AG04449 (cell line): Measurements from ENCODE around the gene RANBP3.

Experiments
- CTCF ChIA-PET: fragments of 350-600 bp; formaldehyde crosslinking; extraction: SDS; loops from one replicate; lab custom pipeline; 2021; ENCODE audit warnings: antibody characterized with exemption; lab: Yijun Ruan, JAX
- POLR2A ChIA-PET: fragments of 400-600, 350-600 bp; formaldehyde crosslinking; extraction: SDS; loops from one replicate; lab custom pipeline; 2020; ENCODE audit warnings: antibody characterized with exemption, inconsistent platforms; lab: Yijun Ruan, JAX
- DNase-seq: peaks from one replicate; pipeline ENCODE4 v3.0.0-alpha.2; 2010; ENCODE audit warnings: low read depth, low spot score
- H3K4me3 ChIP-seq: 2 replicates; pipeline ENCODE4 v1.5.1; 2011; ENCODE audit warnings: low read depth, mild to moderate bottlenecking, control low read depth, low read length
- CTCF ChIP-seq: IDR thresholded peaks from one replicate; pipeline ENCODE4 v1.5.1; 2011; ENCODE audit warnings: mild to moderate bottlenecking, moderate library complexity, low read length, control low read depth, inconsistent platforms; ENCODE audit not compliant: insufficient read depth; ENCODE audit errors: missing control alignments

The RANBP3 gene

GRCh38 chr19:5971714-5972354 lies 6.1 kb downstream of the RANBP3 start:
- no peak for DNase-seq
- ChIA-PET CTCF (interaction anchor here (0.8 to 8.1 kb wide), 10 partner anchors 9 to 328 kb away, joined by 3 to 151 read pairs (median 7); no protein-coding TSS in a partner anchor), POLR2A (no interaction called here)
- TF ChIP-seq CTCF, result no peak
- no peak overlapping the region for H3K4me3 ChIP-seq

DNA sequence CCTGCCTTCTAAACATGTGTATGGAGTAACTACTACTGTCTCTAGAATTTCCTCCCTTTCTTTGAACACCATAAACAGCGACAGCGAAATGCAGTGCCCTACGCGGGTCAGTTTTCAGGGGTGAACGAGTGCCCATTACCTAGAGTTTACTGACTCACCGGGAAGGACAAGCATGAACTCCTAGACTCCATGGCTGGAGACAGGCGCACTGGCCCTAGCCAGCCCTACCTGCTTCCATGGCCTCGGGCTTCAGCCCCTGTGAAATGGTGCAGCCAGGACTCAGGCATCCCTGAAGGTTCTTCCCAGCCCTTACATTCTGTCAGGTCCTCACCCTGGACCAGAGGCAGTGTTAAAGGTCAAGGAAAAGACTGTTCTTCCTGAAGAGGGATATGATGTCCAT lies 8.5 kb downstream of the RANBP3 start:
- H3K4me3 ChIP-seq, result no peak overlapping the region
- DNase-seq, result no peak
- TF ChIP-seq CTCF, result no peak
- ChIA-PET POLR2A (no interaction called here), CTCF (interaction anchor here (1.2 to 8.1 kb wide), 8 partner anchors 9 to 165 kb away, joined by 3 to 151 read pairs (median 20); partner anchors contain the start of genes NRTN and RANBP3)

DNA sequence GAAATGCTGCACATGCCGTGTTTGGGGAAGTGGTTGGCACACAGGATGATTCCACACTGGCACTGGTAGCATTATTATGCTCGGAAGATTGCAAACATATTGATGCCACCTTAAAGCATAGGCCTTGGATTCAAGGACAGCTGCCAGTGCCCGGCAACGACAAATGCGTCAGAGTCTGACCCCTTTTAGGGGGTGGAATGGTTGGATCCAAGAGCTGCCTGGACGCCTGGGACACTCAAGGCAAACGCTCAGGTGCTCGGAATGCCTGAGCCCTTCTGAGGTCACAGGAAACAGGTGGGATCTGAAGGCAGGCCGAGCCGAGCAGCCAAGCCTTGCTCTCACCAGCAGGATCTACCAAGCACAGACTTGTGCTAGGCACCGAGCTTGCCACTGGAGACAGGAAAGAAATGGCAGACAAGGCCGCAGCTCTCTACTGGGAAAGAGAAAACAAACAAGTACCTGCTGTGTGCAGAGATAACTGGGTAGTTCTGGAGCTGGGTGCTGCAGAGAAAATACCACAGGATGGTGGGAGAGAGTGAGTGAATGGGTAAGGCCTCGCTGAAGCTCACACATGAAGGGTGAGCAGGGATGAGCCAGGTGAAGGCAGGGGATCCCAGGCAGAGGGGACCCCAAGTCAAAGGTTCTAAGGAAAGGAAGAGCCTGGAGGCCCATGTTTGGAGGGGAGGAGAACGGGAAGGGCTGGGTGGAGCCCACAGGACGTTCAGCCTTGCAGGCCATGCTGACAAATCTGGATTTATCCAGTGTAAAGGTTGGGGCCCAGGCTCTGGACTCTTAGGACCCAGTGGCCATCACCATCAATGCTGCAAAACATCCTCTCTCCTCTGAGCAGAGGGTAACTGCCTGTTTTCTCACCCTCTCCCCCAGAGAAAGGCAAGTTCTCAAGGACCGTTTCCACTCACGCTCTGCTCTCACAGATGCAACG lies 9.2 kb downstream of the RANBP3 start:
- TF ChIP-seq CTCF, result no peak
- DNase-seq, result no peak
- H3K4me3 ChIP-seq, result no peak overlapping the region
- POLR2A ChIA-PET, result interaction anchor here (1.8 kb wide), 1 partner anchor 9 kb away, joined by 4 read pairs; the partner anchor contains the start of gene RANBP3
- CTCF ChIA-PET, result interaction anchor here (0.6 to 8.1 kb wide), 25 partner anchors 10 to 452 kb away, joined by 3 to 151 read pairs (median 5); partner anchors contain the start of genes NRTN and RANBP3

GRCh38 chr19:5967994-5968430 lies 9.9 kb downstream of the RANBP3 start:
- POLR2A ChIA-PET, result interaction anchor here (1.8 kb wide), 1 partner anchor 10 kb away, joined by 4 read pairs; the partner anchor contains the start of gene RANBP3
- H3K4me3 ChIP-seq, result no peak overlapping the region
- DNase-seq, result no peak
- CTCF ChIA-PET, result interaction anchor here (0.7 to 8.1 kb wide), 27 partner anchors 11 to 453 kb away, joined by 3 to 151 read pairs (median 5); partner anchors contain the start of genes NRTN and RANBP3
- peak; percentile 85 for TF ChIP-seq CTCF

GRCh38 chr19:5967571-5967970 lies 10.4 kb downstream of the RANBP3 start:
- no peak for DNase-seq
- no peak overlapping the region for H3K4me3 ChIP-seq
- ChIA-PET CTCF (interaction anchor here (0.7 to 8.1 kb wide), 26 partner anchors 11 to 454 kb away, joined by 3 to 151 read pairs (median 5); partner anchors contain the start of genes NRTN and RANBP3), POLR2A (interaction anchor here (1.8 kb wide), 1 partner anchor 10 kb away, joined by 4 read pairs; the partner anchor contains the start of gene RANBP3)
- no peak for TF ChIP-seq CTCF
